ENCODE results near the gene GPC5.
"Not testable (repeated sequence)": the region's sequence is repeated elsewhere in the genome, so short reads cannot be mapped to it uniquely, and the experiment has no call there.

Gene GPC5

DNA sequence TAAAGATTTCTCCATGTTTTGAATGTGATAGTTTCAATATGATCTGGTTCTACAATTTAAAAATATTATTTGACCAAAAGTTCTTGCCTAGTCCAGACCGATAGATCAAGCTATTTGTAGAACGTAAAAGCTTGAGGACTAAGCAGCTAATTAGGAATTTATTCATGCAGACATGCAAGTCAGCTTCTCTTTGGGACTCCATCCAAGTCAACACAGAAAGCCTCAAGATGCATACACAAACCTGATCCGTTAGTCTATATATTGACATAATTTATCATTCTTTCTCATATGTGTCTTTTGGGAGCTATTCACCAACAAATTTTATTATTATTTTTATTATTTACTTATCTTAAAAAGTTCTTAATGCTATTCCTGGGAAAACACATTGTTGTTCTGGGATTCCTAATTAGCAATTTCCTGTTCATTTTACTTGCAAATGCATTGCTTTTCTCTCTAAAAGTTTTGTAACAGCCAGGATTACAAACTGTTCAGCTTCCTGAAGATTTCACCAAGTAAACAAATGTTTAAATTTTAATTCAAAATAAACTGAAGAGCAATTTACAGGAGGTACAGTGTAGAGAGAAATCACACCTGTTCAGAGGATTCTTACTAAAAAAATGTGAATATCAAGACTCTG is 375.3 kb downstream of the GPC5 start:
- H3K27ac ChIP-seq, result no peak overlapping the region
- TF ChIP-seq, protein P1, sequence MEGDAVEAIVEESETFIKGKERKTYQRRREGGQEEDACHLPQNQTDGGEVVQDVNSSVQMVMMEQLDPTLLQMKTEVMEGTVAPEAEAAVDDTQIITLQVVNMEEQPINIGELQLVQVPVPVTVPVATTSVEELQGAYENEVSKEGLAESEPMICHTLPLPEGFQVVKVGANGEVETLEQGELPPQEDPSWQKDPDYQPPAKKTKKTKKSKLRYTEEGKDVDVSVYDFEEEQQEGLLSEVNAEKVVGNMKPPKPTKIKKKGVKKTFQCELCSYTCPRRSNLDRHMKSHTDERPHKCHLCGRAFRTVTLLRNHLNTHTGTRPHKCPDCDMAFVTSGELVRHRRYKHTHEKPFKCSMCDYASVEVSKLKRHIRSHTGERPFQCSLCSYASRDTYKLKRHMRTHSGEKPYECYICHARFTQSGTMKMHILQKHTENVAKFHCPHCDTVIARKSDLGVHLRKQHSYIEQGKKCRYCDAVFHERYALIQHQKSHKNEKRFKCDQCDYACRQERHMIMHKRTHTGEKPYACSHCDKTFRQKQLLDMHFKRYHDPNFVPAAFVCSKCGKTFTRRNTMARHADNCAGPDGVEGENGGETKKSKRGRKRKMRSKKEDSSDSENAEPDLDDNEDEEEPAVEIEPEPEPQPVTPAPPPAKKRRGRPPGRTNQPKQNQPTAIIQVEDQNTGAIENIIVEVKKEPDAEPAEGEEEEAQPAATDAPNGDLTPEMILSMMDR (conservative IDR thresholded peaks at IDR 0.05), result no peak

DNA sequence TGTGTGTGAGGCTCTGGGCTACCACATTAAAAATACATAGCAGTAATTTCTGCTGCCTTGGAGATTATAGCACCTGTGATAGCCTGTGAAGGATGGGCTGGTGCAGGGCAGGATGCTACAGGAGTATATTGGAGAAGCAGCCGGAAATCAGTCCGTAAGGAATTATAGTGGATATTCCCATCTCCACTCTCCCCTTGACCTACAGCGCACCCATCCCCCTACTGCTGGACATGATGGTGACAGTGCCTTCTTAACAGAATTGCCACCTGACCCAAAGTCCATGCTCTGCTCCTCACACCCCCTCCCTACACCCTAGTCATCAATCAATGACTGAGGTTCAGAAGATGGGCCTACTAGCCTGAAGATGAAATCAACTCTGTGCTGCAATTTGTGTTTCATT is 376.0 kb downstream of the GPC5 start:
- H3K27ac ChIP-seq, result no peak overlapping the region
- TF ChIP-seq, protein P1 (conservative IDR thresholded peaks at IDR 0.05), result no peak

DNA sequence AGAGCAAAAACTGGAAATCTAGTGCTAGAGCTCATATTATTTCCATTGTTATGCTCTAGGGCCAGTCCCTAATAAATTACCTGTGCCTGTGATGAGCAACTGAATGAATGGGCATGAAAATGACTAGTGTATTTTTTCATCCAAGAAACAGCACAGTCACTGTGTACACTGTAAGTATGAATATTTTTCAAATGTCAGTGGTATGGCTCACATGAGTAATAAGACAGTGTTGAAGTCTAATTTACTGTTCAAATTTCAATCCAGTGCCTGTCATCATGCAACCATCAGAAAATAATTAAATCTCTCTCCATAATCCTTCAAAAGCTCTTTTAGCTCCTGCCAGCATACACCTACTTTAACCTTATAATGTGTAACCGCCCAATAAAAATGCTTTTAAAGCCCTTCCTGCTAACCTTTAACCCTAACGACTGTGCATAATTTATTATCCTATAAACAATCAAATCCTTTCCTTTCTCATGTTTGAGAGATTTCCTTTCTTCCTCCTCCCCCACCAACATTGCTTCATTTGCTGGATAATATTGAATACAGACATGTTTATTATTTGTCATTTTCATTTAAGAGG is 378.3 kb downstream of the GPC5 start:
- TF ChIP-seq, protein P1 (conservative IDR thresholded peaks at IDR 0.05), result no peak
- no peak overlapping the region for H3K27ac ChIP-seq

DNA sequence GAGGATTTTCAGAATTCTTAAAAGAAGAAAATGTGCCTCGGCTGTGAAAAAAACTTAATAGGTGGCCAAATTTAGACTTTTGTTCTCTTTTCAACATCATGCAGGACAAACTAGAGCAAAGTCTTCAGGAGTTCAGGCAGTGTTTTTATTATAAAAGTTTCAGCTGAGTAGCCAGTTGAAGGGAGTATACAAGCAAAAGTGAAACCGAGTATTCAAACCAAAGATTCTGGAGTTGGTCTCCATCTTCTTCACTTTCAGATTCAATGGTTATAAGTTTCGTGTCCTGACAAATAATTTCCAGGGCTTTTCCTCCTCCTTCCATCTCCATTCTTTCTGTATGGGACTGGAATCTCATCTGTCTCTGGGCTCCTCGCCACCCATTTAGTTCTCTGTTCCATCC is 379.7 kb downstream of the GPC5 start:
- TF ChIP-seq, protein P1 (conservative IDR thresholded peaks at IDR 0.05), result no peak
- no peak overlapping the region for H3K27ac ChIP-seq

DNA sequence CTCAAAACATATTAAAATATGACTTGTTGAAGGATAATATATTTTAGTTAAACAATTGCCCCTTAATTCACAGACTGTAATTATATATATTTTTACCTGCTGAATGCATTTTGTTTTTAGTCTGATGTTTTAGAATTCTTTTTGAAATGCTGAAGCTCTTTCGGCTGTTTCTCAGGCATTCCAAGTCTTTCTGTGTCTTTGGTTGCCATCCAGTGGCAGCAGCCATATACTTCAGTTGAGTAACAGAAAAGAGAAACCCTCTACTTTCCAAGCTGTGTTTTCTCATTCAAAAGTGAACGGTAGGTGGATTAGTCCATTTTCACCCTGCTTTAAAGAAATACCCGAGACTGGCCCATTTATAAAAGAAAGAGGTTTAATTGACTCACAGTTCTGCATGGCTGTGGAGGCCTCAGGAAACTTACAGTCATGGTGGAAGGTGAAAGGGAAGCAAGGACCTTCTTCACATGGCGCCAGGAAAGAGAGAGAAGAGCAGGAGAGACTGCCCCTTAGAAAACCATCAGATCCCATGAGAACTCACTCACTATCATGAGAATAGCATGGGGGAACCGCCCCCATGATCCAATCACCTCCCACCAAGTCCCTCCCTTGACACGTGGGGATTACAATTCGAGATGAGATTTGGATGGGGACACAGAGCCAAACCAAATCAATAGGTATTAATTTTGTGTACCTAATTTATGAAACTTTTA is 383.7 kb downstream of the GPC5 start:
- TF ChIP-seq, protein P1 (conservative IDR thresholded peaks at IDR 0.05), result peak; percentile 70
- H3K27ac ChIP-seq, result not testable (repeated sequence)

DNA sequence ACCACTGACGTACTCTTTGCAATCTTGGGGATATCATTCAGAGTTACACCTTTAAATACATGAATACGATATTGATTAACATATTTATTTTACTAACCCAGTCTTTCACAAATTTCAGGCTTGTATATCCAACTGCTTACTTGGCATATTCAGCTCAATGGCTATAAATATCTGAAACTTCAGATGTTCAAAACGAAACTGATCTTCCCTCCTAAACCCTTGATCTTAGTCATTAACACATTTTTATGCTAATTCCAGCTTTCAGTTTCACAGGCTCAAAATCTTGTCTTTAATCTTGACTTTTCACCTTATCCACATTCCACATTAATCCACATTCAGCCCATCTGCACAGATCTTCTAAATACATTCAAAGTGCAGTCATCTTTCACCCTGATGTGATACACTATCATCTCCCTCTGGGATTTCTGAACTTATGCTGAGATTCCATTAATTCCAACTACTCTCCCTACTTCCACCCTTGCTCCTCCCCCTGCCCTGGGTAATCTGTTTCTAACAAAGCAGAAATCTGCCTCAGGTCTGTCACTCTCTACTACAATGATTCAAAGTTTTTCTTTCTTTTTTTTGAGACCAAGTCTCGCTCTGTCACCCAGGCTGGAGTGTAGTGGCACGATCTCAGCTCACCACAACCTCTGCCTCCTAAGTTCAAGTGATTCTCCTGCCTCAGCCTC is 387.2 kb downstream of the GPC5 start:
- no peak overlapping the region for H3K27ac ChIP-seq
- TF ChIP-seq, protein P1 (conservative IDR thresholded peaks at IDR 0.05), result no peak

DNA sequence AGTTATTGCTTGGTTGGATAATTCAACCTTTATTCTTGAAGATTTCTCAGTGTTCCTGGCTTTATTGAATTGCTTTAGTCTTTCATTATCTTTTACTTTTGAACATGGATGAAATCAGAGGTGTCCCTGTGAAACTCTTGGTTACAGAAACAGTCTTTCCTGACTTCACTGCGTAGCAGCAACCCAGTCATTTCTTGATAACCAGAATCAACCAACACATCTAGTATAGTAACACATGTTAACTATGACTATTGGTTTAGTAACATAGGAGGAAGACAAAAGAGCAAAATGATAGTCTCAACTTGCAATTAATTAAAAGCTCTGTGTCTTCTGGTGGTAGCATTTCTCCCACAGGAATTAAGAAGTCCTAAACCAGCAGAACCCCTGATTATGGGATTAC is 393.6 kb downstream of the GPC5 start:
- TF ChIP-seq, protein P1 (conservative IDR thresholded peaks at IDR 0.05), result no peak
- no peak overlapping the region for H3K27ac ChIP-seq
